ENCODE measurements around the gene YIF1B. TPM values are rescaled to one million over a fixed set of nuclear protein-coding genes. Genes with fewer than 3 reads are reported as not detected.
A peak's percentile ranks its signal among the peaks of the same experiment; 100 is the strongest.

The YIF1B gene
- total RNA-seq, 1 experiment from 2014 or later: 143 TPM

DNA sequence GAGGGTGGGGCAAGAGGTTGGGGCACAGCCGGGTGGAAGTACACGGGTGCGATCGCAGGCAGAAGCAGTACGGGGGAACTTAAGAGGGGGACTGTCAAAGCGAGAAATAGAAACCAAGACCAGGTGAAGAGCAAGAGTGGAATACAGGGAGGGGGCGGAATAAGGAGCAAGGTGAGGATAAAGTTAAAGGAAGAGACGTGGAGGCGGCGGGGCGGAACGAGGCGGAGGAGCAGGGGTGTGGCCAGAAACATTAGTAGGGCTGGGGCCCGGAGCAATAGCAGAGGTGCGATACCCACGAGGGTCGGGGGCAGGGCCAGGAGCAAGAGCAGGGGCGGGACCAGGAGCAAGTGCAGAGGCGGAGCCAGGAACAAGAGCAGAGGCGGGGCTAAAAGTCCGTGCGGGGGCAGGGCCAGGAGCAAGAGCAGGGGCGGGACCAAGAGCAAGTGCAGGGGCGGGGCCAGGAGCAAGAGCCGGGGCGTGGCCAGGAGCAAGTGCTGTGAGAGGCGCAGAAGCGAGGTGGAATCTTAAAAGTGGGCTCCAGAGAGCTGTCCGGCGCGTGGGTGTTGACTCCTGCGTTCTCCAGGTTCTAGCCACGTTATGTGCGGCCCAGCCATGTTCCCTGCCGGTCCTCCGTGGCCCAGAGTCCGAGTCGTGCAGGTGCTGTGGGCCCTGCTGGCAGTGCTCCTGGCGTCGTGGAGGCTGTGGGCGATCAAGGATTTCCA is 21.1 kb upstream of the YIF1B start:
- TSS peak; percentile 46 for BruUV-seq (replicated peaks)
- ATAC-seq: peak; percentile 81

GRCh38 chr19:38335949-38336637 is 20.3 kb upstream of the YIF1B start:
- Histone ChIP-seq H3K9me3 (ENCODE audit: control insufficient read depth, insufficient read depth, low read depth, low read length) (no peaks in the 10 kb centered on the region), H3K4me3 (ENCODE audit: low read depth in 2 of 2, low read length in 2 of 2) (peak overlapping the region; percentile 72 to 96), H3K36me3 (ENCODE audit: control insufficient read depth, insufficient read depth, low read length) (no peaks in the 10 kb centered on the region), H3K4me1 (ENCODE audit: control insufficient read depth, insufficient read depth, low read length) (peaks cover 4% of the 10 kb centered on the region; the same call in 1 of the 2 replicates), H3K27me3 (ENCODE audit: control insufficient read depth, insufficient read depth, low read length) (no peaks in the 10 kb centered on the region), H3K27ac (ENCODE audit: low read length) (peak overlapping the region; percentile 80)
- POLR2A ChIA-PET: interaction anchor here (0.6 kb wide), 3 partner anchors 111 to 953 kb away, joined by 3 to 4 read pairs (median 4); no protein-coding TSS in a partner anchor
- in situ Hi-C loops (cut with HindIII; ENCODE audit: low pct_unique_long_range_greater_than_20kb, low sequenced_read_pairs) (no loop called here), intact Hi-C loops (cut with micrococcal nuclease; ENCODE audit: unreplicated experiment) (loop anchor here (1.0 to 2.0 kb wide), 2 partner anchors 91 to 103 kb away; no protein-coding TSS in a partner anchor)
- TF ChIP-seq SIN3A (IDR thresholded peaks at IDR 0.05; ENCODE audit: borderline replicate concordance, insufficient read depth, low read depth, low read length) (no peak; the same call in 1 of the 2 replicates), POLR2AphosphoS5 (IDR thresholded peaks at IDR 0.05; ENCODE audit: low read depth, low read length) (no peak; the same call in 1 of the 2 replicates), TCF7L2 (IDR thresholded peaks at IDR 0.05; ENCODE audit: low read depth, low read length) (no peak), CTCF (IDR thresholded peaks at IDR 0.05) (no peak)
- TF ChIP-seq, protein P1, sequence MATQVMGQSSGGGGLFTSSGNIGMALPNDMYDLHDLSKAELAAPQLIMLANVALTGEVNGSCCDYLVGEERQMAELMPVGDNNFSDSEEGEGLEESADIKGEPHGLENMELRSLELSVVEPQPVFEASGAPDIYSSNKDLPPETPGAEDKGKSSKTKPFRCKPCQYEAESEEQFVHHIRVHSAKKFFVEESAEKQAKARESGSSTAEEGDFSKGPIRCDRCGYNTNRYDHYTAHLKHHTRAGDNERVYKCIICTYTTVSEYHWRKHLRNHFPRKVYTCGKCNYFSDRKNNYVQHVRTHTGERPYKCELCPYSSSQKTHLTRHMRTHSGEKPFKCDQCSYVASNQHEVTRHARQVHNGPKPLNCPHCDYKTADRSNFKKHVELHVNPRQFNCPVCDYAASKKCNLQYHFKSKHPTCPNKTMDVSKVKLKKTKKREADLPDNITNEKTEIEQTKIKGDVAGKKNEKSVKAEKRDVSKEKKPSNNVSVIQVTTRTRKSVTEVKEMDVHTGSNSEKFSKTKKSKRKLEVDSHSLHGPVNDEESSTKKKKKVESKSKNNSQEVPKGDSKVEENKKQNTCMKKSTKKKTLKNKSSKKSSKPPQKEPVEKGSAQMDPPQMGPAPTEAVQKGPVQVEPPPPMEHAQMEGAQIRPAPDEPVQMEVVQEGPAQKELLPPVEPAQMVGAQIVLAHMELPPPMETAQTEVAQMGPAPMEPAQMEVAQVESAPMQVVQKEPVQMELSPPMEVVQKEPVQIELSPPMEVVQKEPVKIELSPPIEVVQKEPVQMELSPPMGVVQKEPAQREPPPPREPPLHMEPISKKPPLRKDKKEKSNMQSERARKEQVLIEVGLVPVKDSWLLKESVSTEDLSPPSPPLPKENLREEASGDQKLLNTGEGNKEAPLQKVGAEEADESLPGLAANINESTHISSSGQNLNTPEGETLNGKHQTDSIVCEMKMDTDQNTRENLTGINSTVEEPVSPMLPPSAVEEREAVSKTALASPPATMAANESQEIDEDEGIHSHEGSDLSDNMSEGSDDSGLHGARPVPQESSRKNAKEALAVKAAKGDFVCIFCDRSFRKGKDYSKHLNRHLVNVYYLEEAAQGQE (IDR thresholded peaks at IDR 0.05; ENCODE audit: insufficient read depth in 1 of 2, low read depth in 2 of 2, low read length in 1 of 2): no peak
- peak; percentile 83 for DNase-seq (ENCODE audit: low read depth, low spot score)
- BruUV-seq (replicated peaks): no TSS peak
- CTCF ChIA-PET: interaction anchor here (0.6 to 1.6 kb wide), 5 partner anchors 38 to 101 kb away, joined by 3 to 10 read pairs (median 5); partner anchors contain the start of gene PSMD8
- peak; percentile 89 for ATAC-seq

More for the DNA sequence above, 21.1 kb upstream of the YIF1B start:
- H3K4me3 ChIP-seq (ENCODE audit: low read depth in 2 of 2, low read length in 2 of 2): peak overlapping the region; percentile 72 to 96
- ChIA-PET POLR2A (no interaction called here), CTCF (interaction anchor here (0.8 to 1.6 kb wide), 3 partner anchors 29 to 92 kb away, joined by 3 to 6 read pairs (median 5); partner anchors contain the start of gene PSMD8)
- no peaks in the 10 kb centered on the region for H3K27me3 ChIP-seq (ENCODE audit: control insufficient read depth, insufficient read depth, low read length)
- peaks cover 4% of the 10 kb centered on the region; the same call in 1 of the 2 replicates for H3K4me1 ChIP-seq (ENCODE audit: control insufficient read depth, insufficient read depth, low read length)
- TF ChIP-seq TCF7L2 (IDR thresholded peaks at IDR 0.05; ENCODE audit: low read depth, low read length) (no peak), SIN3A (IDR thresholded peaks at IDR 0.05; ENCODE audit: borderline replicate concordance, insufficient read depth, low read depth, low read length) (peak; percentile 71; the same call in 1 of the 2 replicates)
- no peaks in the 10 kb centered on the region for H3K9me3 ChIP-seq (ENCODE audit: control insufficient read depth, insufficient read depth, low read depth, low read length)
- in situ Hi-C loops (cut with HindIII; ENCODE audit: low pct_unique_long_range_greater_than_20kb, low sequenced_read_pairs) (no loop called here), intact Hi-C loops (cut with micrococcal nuclease; ENCODE audit: unreplicated experiment) (no loop called here)
- H3K27ac ChIP-seq (ENCODE audit: low read length): peak overlapping the region; percentile 80
- DNase-seq (ENCODE audit: low read depth, low spot score): peak; percentile 89
- no peaks in the 10 kb centered on the region for H3K36me3 ChIP-seq (ENCODE audit: control insufficient read depth, insufficient read depth, low read length)

All from Panc1 (cell line).